Fibroblast of peridontal ligament (primary cell): Measurements from ENCODE around the gene APBA2.
"Not testable (repeated sequence)": the region's sequence is repeated elsewhere in the genome, so short reads cannot be mapped to it uniquely, and the experiment has no call there.

Experiments
- DNase-seq: peaks from one replicate; pipeline ENCODE4 v3.0.0-alpha.2; 2010; ENCODE audit errors: extremely low read depth

APBA2 gene

GRCh38 chr15:29162411-29162810 is 276.6 kb downstream of the APBA2 start:
- DNase-seq = no peak

GRCh38 chr15:29167122-29167521 is 281.3 kb downstream of the APBA2 start:
- DNase-seq = not testable (repeated sequence)
